ENCODE data around the gene MAD2L2.

Gene MAD2L2

GRCh38 chr1:11676386-11677103, 4.4 kb downstream of the MAD2L2 start:
- no peaks in the 10 kb centered on the region for H3K9me3 Mint-ChIP-seq
- H3K4me1 Mint-ChIP-seq: peaks cover 2% of the 10 kb centered on the region
- no peak overlapping the region for H3K4me3 Mint-ChIP-seq

GRCh38 chr1:11675325-11675724, 5.6 kb downstream of the MAD2L2 start:
- no peaks in the 10 kb centered on the region for H3K4me1 Mint-ChIP-seq
- no peak for TF ChIP-seq CTCF (IDR thresholded peaks at IDR 0.05; ENCODE audit: unreplicated experiment in 3 of 3)
- peaks cover 24% of the 10 kb centered on the region for H3K36me3 Mint-ChIP-seq (ENCODE audit: low read depth)
- H3K27ac Mint-ChIP-seq: no peak overlapping the region
- H3K27me3 Mint-ChIP-seq (ENCODE audit: low read depth): no peaks in the 10 kb centered on the region
- no peaks in the 10 kb centered on the region for H3K9me3 Mint-ChIP-seq
- no peak overlapping the region for H3K4me3 Mint-ChIP-seq

More at GRCh38 chr1:11676386-11677103, 4.4 kb downstream of the MAD2L2 start:
- Mint-ChIP-seq H3K36me3 (ENCODE audit: low read depth) (peaks cover 20% of the 10 kb centered on the region), H3K27ac (no peak overlapping the region), H3K27me3 (ENCODE audit: low read depth) (no peaks in the 10 kb centered on the region)
- no peak for TF ChIP-seq CTCF (IDR thresholded peaks at IDR 0.05; ENCODE audit: unreplicated experiment in 3 of 3)

- Mint-ChIP-seq H3K27ac (no peak overlapping the region), H3K27me3 (ENCODE audit: low read depth) (no peaks in the 10 kb centered on the region), H3K9me3 (no peaks in the 10 kb centered on the region), H3K36me3 (ENCODE audit: low read depth) (peaks cover 24% of the 10 kb centered on the region), H3K4me3 (no peak overlapping the region), H3K4me1 (no peaks in the 10 kb centered on the region)
- TF ChIP-seq CTCF (IDR thresholded peaks at IDR 0.05; ENCODE audit: unreplicated experiment in 3 of 3): no peak
These were observed 6.5 kb downstream of the MAD2L2 start for GRCh38 chr1:11674488-11674887.

GRCh38 chr1:11673089-11673769, 7.7 kb downstream of the MAD2L2 start:
- Mint-ChIP-seq H3K4me1 (no peaks in the 10 kb centered on the region), H3K27me3 (ENCODE audit: low read depth) (no peaks in the 10 kb centered on the region), H3K9me3 (no peaks in the 10 kb centered on the region), H3K27ac (no peak overlapping the region), H3K36me3 (ENCODE audit: low read depth) (peaks cover 24% of the 10 kb centered on the region), H3K4me3 (no peak overlapping the region)
- TF ChIP-seq CTCF (IDR thresholded peaks at IDR 0.05; ENCODE audit: unreplicated experiment in 3 of 3): no peak

- no peaks in the 10 kb centered on the region for H3K9me3 Mint-ChIP-seq
- no peak overlapping the region for H3K4me3 Mint-ChIP-seq
- no peaks in the 10 kb centered on the region for H3K4me1 Mint-ChIP-seq
- no peak overlapping the region for H3K27ac Mint-ChIP-seq
- peaks cover 24% of the 10 kb centered on the region for H3K36me3 Mint-ChIP-seq (ENCODE audit: low read depth)
- no peaks in the 10 kb centered on the region for H3K27me3 Mint-ChIP-seq (ENCODE audit: low read depth)
- TF ChIP-seq CTCF (IDR thresholded peaks at IDR 0.05; ENCODE audit: unreplicated experiment in 3 of 3): no peak
These were observed 9.2 kb downstream of the MAD2L2 start for GRCh38 chr1:11671544-11672286.

Measured in nephron (organoid).